PC-3 (cell line): ENCODE data around the gene TRUB2. TPM values are rescaled to one million over a fixed set of nuclear protein-coding genes. Genes with fewer than 3 reads are reported as not detected.

Source experiments
- ATAC-seq: fragments of 200-7000 bp; cut with Tn5 transposase; 2 replicates; pipeline ENCODE4 v1.9.1; 2020; ENCODE audit warnings: mild to moderate bottlenecking, moderate library complexity
- BruUV-seq: library from RNA; stranded (reverse); fragments of 400-500 nt; replicated peaks from 2 replicates; lab custom pipeline; 2021; lab: Mats Ljungman, UMichigan
- CTCF ChIA-PET: fragments of 300-600 bp; sonication (Branson Sonifier 250); formaldehyde crosslinking; loops from one replicate; lab custom pipeline; 2022; ENCODE audit warnings: antibody characterized with exemption; lab: Charles Lee
- POLR2A ChIA-PET: fragments of 300-600 bp; sonication (Branson Sonifier 250); formaldehyde crosslinking; loops from one replicate; lab custom pipeline; 2022; ENCODE audit warnings: antibody characterized with exemption; ENCODE audit not compliant: unreplicated experiment; lab: Charles Lee
- DNase-seq: peaks from one replicate; pipeline ENCODE4 v3.0.0-alpha.2; 2015
- H2AFZ ChIP-seq: fragments of 300-600 bp; sonication (generic); 2 replicates; pipeline ENCODE4 v1.6.0; 2016; ENCODE audit warnings: antibody characterized with exemption, low read length
- H3F3A ChIP-seq: fragments of 300-600 bp; sonication (generic); one replicate; pipeline ENCODE4 v1.6.0; 2017; ENCODE audit warnings: antibody characterized with exemption, low read length, control low read depth, mild to moderate bottlenecking; ENCODE audit not compliant: unreplicated experiment
- H3K27ac ChIP-seq: fragments of 300-600 bp; sonication (generic); 2 replicates; pipeline ENCODE4 v1.5.1; 2016; ENCODE audit warnings: mild to moderate bottlenecking, low read length
- H3K27me3 ChIP-seq: fragments of 300-600 bp; sonication (generic); 2 replicates; pipeline ENCODE4 v1.6.1; 2016; ENCODE audit warnings: low read length, mixed read lengths
- H3K36me3 ChIP-seq: fragments of 300-600 bp; sonication (generic); 2 replicates; pipeline ENCODE4 v1.6.1; 2016; ENCODE audit warnings: low read depth, mixed run types, low read length, mixed read lengths
- H3K4me1 ChIP-seq: fragments of 300-600 bp; sonication (generic); 2 replicates; pipeline ENCODE4 v1.5.1; 2016; ENCODE audit warnings: low read length; ENCODE audit not compliant: insufficient read depth
- H3K4me2 ChIP-seq: fragments of 300-600 bp; sonication (generic); 2 replicates; pipeline ENCODE4 v1.6.0; 2016; ENCODE audit warnings: low read length
- H3K4me3 ChIP-seq: fragments of 300-600 bp; sonication (generic); 2 replicates; pipeline ENCODE4 v1.5.1; 2016; ENCODE audit warnings: mild to moderate bottlenecking, low read length, mixed read lengths
- H3K79me2 ChIP-seq: fragments of 300-600 bp; sonication (generic); 2 replicates; pipeline ENCODE4 v1.6.1; 2017; ENCODE audit warnings: low read length, mixed read lengths
- H3K9ac ChIP-seq: fragments of 300-600 bp; sonication (generic); 2 replicates; pipeline ENCODE4 v1.6.0; 2016; ENCODE audit warnings: mild to moderate bottlenecking, low read length
- H3K9me2 ChIP-seq: fragments of 300-600 bp; sonication (generic); replicated peaks from 2 replicates; pipeline ENCODE4 v1.6.1; 2016; ENCODE audit warnings: mixed run types, low read length, mixed read lengths
- H3K9me3 ChIP-seq: fragments of 300-600 bp; sonication (generic); 2 replicates; pipeline ENCODE4 v1.6.1; 2016; ENCODE audit warnings: low read length, mixed read lengths
- H4K20me1 ChIP-seq: fragments of 300-600 bp; sonication (generic); 2 replicates; pipeline ENCODE4 v1.6.1; 2016; ENCODE audit warnings: low read length, mixed read lengths
- EZH2 ChIP-seq: fragments of 300-600 bp; sonication (generic); IDR thresholded peaks from one replicate; pipeline ENCODE4 v1.6.1; 2017; ENCODE audit warnings: antibody characterized with exemption, mild to moderate bottlenecking, low read length; ENCODE audit not compliant: unreplicated experiment
- EZH2phosphoT487 ChIP-seq: fragments of 300-600 bp; sonication (generic); IDR thresholded peaks from 2 replicates; pipeline ENCODE4 v1.6.1; 2018; ENCODE audit warnings: mild to moderate bottlenecking, antibody characterized with exemption, low read length, borderline replicate concordance
- intact Hi-C: fragments of 100-400 bp; cut with micrococcal nuclease; formaldehyde crosslinking; loops from 2 replicates; pipeline ENCODE4 v1.9.0; 2023
- total RNA-seq: library from RNA; depleted of rRNA; stranded (reverse); fragments of >200 nt; gene quantifications from 2 replicates; pipeline ENCODE4 v1.2.3, GENCODE V29; 2014
- TF ChIP-seq, protein P1 (sequence below): fragments of 300-600 bp; sonication (generic); conservative IDR thresholded peaks from 2 replicates; pipeline ENCODE4 v1.5.1; 2017; ENCODE audit warnings: antibody characterized with exemption, low read depth, mild to moderate bottlenecking, low read length

TRUB2 gene
- total RNA-seq, 1 experiment from 2014 or later, result 24.9 TPM

- H3K27me3 ChIP-seq, result no peaks in the 10 kb centered on the region
- no peaks in the 10 kb centered on the region for H4K20me1 ChIP-seq
- ChIA-PET CTCF (no interaction called here), POLR2A (no interaction called here)
- no peak overlapping the region for H3K27ac ChIP-seq
- TF ChIP-seq EZH2 (no peak), EZH2phosphoT487 (no peak)
- TF ChIP-seq, protein P1, sequence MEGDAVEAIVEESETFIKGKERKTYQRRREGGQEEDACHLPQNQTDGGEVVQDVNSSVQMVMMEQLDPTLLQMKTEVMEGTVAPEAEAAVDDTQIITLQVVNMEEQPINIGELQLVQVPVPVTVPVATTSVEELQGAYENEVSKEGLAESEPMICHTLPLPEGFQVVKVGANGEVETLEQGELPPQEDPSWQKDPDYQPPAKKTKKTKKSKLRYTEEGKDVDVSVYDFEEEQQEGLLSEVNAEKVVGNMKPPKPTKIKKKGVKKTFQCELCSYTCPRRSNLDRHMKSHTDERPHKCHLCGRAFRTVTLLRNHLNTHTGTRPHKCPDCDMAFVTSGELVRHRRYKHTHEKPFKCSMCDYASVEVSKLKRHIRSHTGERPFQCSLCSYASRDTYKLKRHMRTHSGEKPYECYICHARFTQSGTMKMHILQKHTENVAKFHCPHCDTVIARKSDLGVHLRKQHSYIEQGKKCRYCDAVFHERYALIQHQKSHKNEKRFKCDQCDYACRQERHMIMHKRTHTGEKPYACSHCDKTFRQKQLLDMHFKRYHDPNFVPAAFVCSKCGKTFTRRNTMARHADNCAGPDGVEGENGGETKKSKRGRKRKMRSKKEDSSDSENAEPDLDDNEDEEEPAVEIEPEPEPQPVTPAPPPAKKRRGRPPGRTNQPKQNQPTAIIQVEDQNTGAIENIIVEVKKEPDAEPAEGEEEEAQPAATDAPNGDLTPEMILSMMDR, result no peak
- no peaks in the 10 kb centered on the region for H3F3A ChIP-seq
- no peak overlapping the region for H2AFZ ChIP-seq
- H3K9me3 ChIP-seq, result no peaks in the 10 kb centered on the region
- no peaks in the 10 kb centered on the region; the same call in 1 of the 2 replicates for H3K36me3 ChIP-seq
- BruUV-seq, result no TSS peak
- H3K9ac ChIP-seq, result no peak overlapping the region
- no peak overlapping the region for H3K4me3 ChIP-seq
- DNase-seq (no peak), ATAC-seq (no peak)
- H3K4me2 ChIP-seq, result no peak overlapping the region
- H3K4me1 ChIP-seq, result no peaks in the 10 kb centered on the region
- no peaks in the 10 kb centered on the region for H3K79me2 ChIP-seq
- intact Hi-C loops, result no loop called here
- no peaks in the 10 kb centered on the region for H3K9me2 ChIP-seq
These were observed 33.2 kb upstream of the TRUB2 start for GRCh38 chr9:128355451-128355850.

DNA sequence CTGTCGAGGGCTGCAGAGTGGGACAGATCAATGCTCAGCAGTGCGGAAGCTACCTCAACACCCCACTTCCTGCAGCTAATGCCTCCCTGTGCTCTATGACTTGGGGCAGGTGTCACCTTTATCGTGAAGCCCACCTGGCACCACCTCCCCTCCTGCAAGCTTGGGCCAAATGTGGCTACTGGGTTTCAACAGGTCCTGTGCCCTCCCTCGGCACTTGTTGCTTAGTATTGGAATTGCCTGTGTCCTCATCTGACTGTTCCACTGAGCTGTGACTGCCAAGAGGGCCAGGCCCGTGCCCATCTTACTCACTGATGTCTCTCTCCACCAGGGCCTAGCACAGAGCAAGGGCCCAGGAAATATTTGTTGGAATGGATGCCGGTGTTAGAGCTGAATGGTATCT is 27.5 kb upstream of the TRUB2 start:
- ChIA-PET CTCF (no interaction called here), POLR2A (no interaction called here)
- TF ChIP-seq, protein P1, result no peak
- TF ChIP-seq EZH2, result no peak
- TF ChIP-seq EZH2phosphoT487, result no peak
- intact Hi-C loops, result no loop called here
- no TSS peak for BruUV-seq
- Histone ChIP-seq H4K20me1 (no peaks in the 10 kb centered on the region), H3K36me3 (no peaks in the 10 kb centered on the region), H3K9me3 (no peaks in the 10 kb centered on the region), H3K27me3 (no peaks in the 10 kb centered on the region), H2AFZ (no peak overlapping the region), H3K79me2 (no peaks in the 10 kb centered on the region), H3K9ac (no peak overlapping the region), H3K4me3 (no peak overlapping the region), H3K4me2 (no peak overlapping the region), H3F3A (no peaks in the 10 kb centered on the region), H3K9me2 (no peaks in the 10 kb centered on the region), H3K27ac (no peak overlapping the region), H3K4me1 (no peaks in the 10 kb centered on the region)
- DNase-seq (no peak), ATAC-seq (no peak)

GRCh38 chr9:128349125-128349524 is 26.9 kb upstream of the TRUB2 start:
- intact Hi-C loops, result no loop called here
- no TSS peak for BruUV-seq
- POLR2A ChIA-PET, result no interaction called here

More at GRCh38 chr9:128349125-128349524, 26.9 kb upstream of the TRUB2 start:
- Histone ChIP-seq H3K27me3 (no peaks in the 10 kb centered on the region), H2AFZ (no peak overlapping the region), H3K4me1 (no peaks in the 10 kb centered on the region), H3K27ac (no peak overlapping the region), H3K4me2 (no peak overlapping the region), H3K9ac (no peak overlapping the region), H3K36me3 (no peaks in the 10 kb centered on the region), H3F3A (no peaks in the 10 kb centered on the region), H3K9me2 (no peaks in the 10 kb centered on the region), H3K79me2 (no peaks in the 10 kb centered on the region), H4K20me1 (no peaks in the 10 kb centered on the region), H3K9me3 (no peaks in the 10 kb centered on the region), H3K4me3 (no peak overlapping the region)
- no peak for DNase-seq
- no peak for ATAC-seq
- CTCF ChIA-PET, result no interaction called here
- TF ChIP-seq, protein P1, result no peak
